Loucy (cell line): ENCODE data around the gene TPRG1.

ENCODE experiments used
- H2AFZ ChIP-seq: fragments of 200-600 bp; sonication (generic); 2 replicates; pipeline ENCODE4 v1.6.0; 2016; ENCODE audit warnings: antibody characterized with exemption, mild to moderate bottlenecking, low read length, moderate library complexity
- H3F3A ChIP-seq: fragments of 200-600 bp; 2 replicates; pipeline ENCODE4 v1.6.0; 2016; ENCODE audit warnings: antibody characterized with exemption, low read depth, mild to moderate bottlenecking
- H3K27me3 ChIP-seq: fragments of 200-600 bp; sonication (generic); 2 replicates; pipeline ENCODE4 v1.6.1; 2014; ENCODE audit warnings: low read length, mild to moderate bottlenecking; ENCODE audit not compliant: insufficient read depth, poor library complexity, severe bottlenecking
- H3K36me3 ChIP-seq: fragments of 200-600 bp; sonication (generic); 2 replicates; pipeline ENCODE4 v1.6.1; 2016; ENCODE audit warnings: low read length; ENCODE audit not compliant: insufficient read depth
- H3K4me1 ChIP-seq: fragments of 200-600 bp; sonication (generic); 2 replicates; pipeline ENCODE4 v1.5.1; 2014; ENCODE audit warnings: low read length, mild to moderate bottlenecking; ENCODE audit not compliant: insufficient read depth, poor library complexity, severe bottlenecking
- H3K4me2 ChIP-seq: fragments of 200-600 bp; sonication (generic); 2 replicates; pipeline ENCODE4 v1.6.0; 2014; ENCODE audit warnings: antibody characterized with exemption, low read length, low read depth, mild to moderate bottlenecking; ENCODE audit not compliant: poor library complexity, severe bottlenecking
- H3K4me3 ChIP-seq: fragments of 200-600 bp; sonication (generic); 2 replicates; pipeline ENCODE4 v1.5.1; 2014; ENCODE audit warnings: low read length, mild to moderate bottlenecking, mixed read lengths; ENCODE audit not compliant: poor library complexity, severe bottlenecking
- H3K79me2 ChIP-seq: fragments of 200-600 bp; sonication (generic); 2 replicates; pipeline ENCODE4 v1.6.1; 2014; ENCODE audit warnings: low read length; ENCODE audit not compliant: insufficient read depth
- H3K9ac ChIP-seq: fragments of 200-600 bp; sonication (generic); 2 replicates; pipeline ENCODE4 v1.6.0; 2014; ENCODE audit warnings: mild to moderate bottlenecking, low read depth, low read length, moderate library complexity; ENCODE audit not compliant: poor library complexity, severe bottlenecking
- H3K9me2 ChIP-seq: fragments of 200-600 bp; sonication (generic); replicated peaks from 2 replicates; pipeline ENCODE4 v1.6.1; 2016; ENCODE audit warnings: low read depth, low read length, mixed read lengths
- H3K9me3 ChIP-seq: fragments of 200-600 bp; sonication (generic); 2 replicates; pipeline ENCODE4 v1.6.1; 2014; ENCODE audit warnings: mild to moderate bottlenecking, antibody characterized with exemption, low read length, low read depth; ENCODE audit not compliant: insufficient read depth
- H4K20me1 ChIP-seq: fragments of 200-600 bp; sonication (generic); 2 replicates; pipeline ENCODE4 v1.6.0; 2014; ENCODE audit warnings: antibody characterized with exemption, low read length, mild to moderate bottlenecking; ENCODE audit not compliant: insufficient read depth, poor library complexity, severe bottlenecking
- CTCF ChIP-seq: fragments of 200-600 bp; sonication (generic); conservative IDR thresholded peaks from 2 replicates; pipeline ENCODE4 v1.5.1; 2014; ENCODE audit warnings: mild to moderate bottlenecking, antibody characterized with exemption, low read length
- EZH2phosphoT487 ChIP-seq: fragments of 200-600 bp; IDR thresholded peaks from 2 replicates; pipeline ENCODE4 v1.6.1; 2018; ENCODE audit warnings: antibody characterized with exemption, mild to moderate bottlenecking, moderate library complexity, borderline replicate concordance

Gene TPRG1

GRCh38 chr3:189340680-189341460 is 169.1 kb downstream of the TPRG1 start:
- H3K27me3 ChIP-seq = no peaks in the 10 kb centered on the region
- no peak overlapping the region for H3K9ac ChIP-seq
- H3K9me3 ChIP-seq = no peaks in the 10 kb centered on the region
- no peaks in the 10 kb centered on the region for H3K79me2 ChIP-seq
- no peaks in the 10 kb centered on the region for H3F3A ChIP-seq
- no peaks in the 10 kb centered on the region for H4K20me1 ChIP-seq
- H2AFZ ChIP-seq = peak overlapping the region; percentile 53; the same call in 1 of the 2 replicates
- H3K36me3 ChIP-seq = no peaks in the 10 kb centered on the region
- H3K4me3 ChIP-seq = no peak overlapping the region
- H3K4me1 ChIP-seq = peaks cover 19% of the 10 kb centered on the region
- no peak for TF ChIP-seq EZH2phosphoT487
- peak; percentile 60 for TF ChIP-seq CTCF
- H3K9me2 ChIP-seq = no peaks in the 10 kb centered on the region
- H3K4me2 ChIP-seq = no peak overlapping the region

- Histone ChIP-seq H3K9ac (no peak overlapping the region), H3K4me3 (no peak overlapping the region), H3K27me3 (no peaks in the 10 kb centered on the region), H3K9me3 (no peaks in the 10 kb centered on the region), H3K36me3 (no peaks in the 10 kb centered on the region), H2AFZ (no peak overlapping the region), H3K4me2 (no peak overlapping the region), H3F3A (no peaks in the 10 kb centered on the region), H3K9me2 (no peaks in the 10 kb centered on the region), H3K4me1 (peaks cover 13% of the 10 kb centered on the region), H3K79me2 (no peaks in the 10 kb centered on the region), H4K20me1 (no peaks in the 10 kb centered on the region)
- TF ChIP-seq EZH2phosphoT487 (no peak), CTCF (no peak)
These were observed 171.0 kb downstream of the TPRG1 start for GRCh38 chr3:189342811-189343210.

GRCh38 chr3:189344996-189345395 is 173.2 kb downstream of the TPRG1 start:
- Histone ChIP-seq H3K9ac (no peak overlapping the region), H3K4me3 (no peak overlapping the region), H3K4me2 (no peak overlapping the region), H3K27me3 (no peaks in the 10 kb centered on the region), H2AFZ (no peak overlapping the region), H3K79me2 (no peaks in the 10 kb centered on the region), H3K9me3 (no peaks in the 10 kb centered on the region), H3K9me2 (no peaks in the 10 kb centered on the region), H3K36me3 (no peaks in the 10 kb centered on the region), H3F3A (no peaks in the 10 kb centered on the region), H4K20me1 (no peaks in the 10 kb centered on the region), H3K4me1 (peaks cover 32% of the 10 kb centered on the region)
- TF ChIP-seq EZH2phosphoT487 (no peak), CTCF (no peak)
